RPMI8226 (cell line): ENCODE measurements around the gene MEPE.

ENCODE experiments used
- DNase-seq: peaks from one replicate; pipeline ENCODE4 v3.0.0-alpha.2; 2015

MEPE gene

GRCh38 chr4:87886083-87886482 lies 53.3 kb downstream of the MEPE start:
- no peak for DNase-seq

- peak; percentile 41 for DNase-seq
Observed at GRCh38 chr4:87890753-87891152, 58.0 kb downstream of the MEPE start.

GRCh38 chr4:87895964-87896621 lies 63.3 kb downstream of the MEPE start:
- no peak for DNase-seq
